Loucy (cell line): ENCODE data around the gene GRID1.

ENCODE experiments used
- H2AFZ ChIP-seq: fragments of 200-600 bp; sonication (generic); 2 replicates; pipeline ENCODE4 v1.6.0; 2016; ENCODE audit warnings: antibody characterized with exemption, mild to moderate bottlenecking, low read length, moderate library complexity
- H3F3A ChIP-seq: fragments of 200-600 bp; 2 replicates; pipeline ENCODE4 v1.6.0; 2016; ENCODE audit warnings: antibody characterized with exemption, low read depth, mild to moderate bottlenecking
- H3K27me3 ChIP-seq: fragments of 200-600 bp; sonication (generic); 2 replicates; pipeline ENCODE4 v1.6.1; 2014; ENCODE audit warnings: low read length, mild to moderate bottlenecking; ENCODE audit not compliant: insufficient read depth, poor library complexity, severe bottlenecking
- H3K36me3 ChIP-seq: fragments of 200-600 bp; sonication (generic); 2 replicates; pipeline ENCODE4 v1.6.1; 2016; ENCODE audit warnings: low read length; ENCODE audit not compliant: insufficient read depth
- H3K4me1 ChIP-seq: fragments of 200-600 bp; sonication (generic); 2 replicates; pipeline ENCODE4 v1.5.1; 2014; ENCODE audit warnings: low read length, mild to moderate bottlenecking; ENCODE audit not compliant: insufficient read depth, poor library complexity, severe bottlenecking
- H3K4me2 ChIP-seq: fragments of 200-600 bp; sonication (generic); 2 replicates; pipeline ENCODE4 v1.6.0; 2014; ENCODE audit warnings: antibody characterized with exemption, low read length, low read depth, mild to moderate bottlenecking; ENCODE audit not compliant: poor library complexity, severe bottlenecking
- H3K4me3 ChIP-seq: fragments of 200-600 bp; sonication (generic); 2 replicates; pipeline ENCODE4 v1.5.1; 2014; ENCODE audit warnings: low read length, mild to moderate bottlenecking, mixed read lengths; ENCODE audit not compliant: poor library complexity, severe bottlenecking
- H3K79me2 ChIP-seq: fragments of 200-600 bp; sonication (generic); 2 replicates; pipeline ENCODE4 v1.6.1; 2014; ENCODE audit warnings: low read length; ENCODE audit not compliant: insufficient read depth
- H3K9ac ChIP-seq: fragments of 200-600 bp; sonication (generic); 2 replicates; pipeline ENCODE4 v1.6.0; 2014; ENCODE audit warnings: mild to moderate bottlenecking, low read depth, low read length, moderate library complexity; ENCODE audit not compliant: poor library complexity, severe bottlenecking
- H3K9me2 ChIP-seq: fragments of 200-600 bp; sonication (generic); replicated peaks from 2 replicates; pipeline ENCODE4 v1.6.1; 2016; ENCODE audit warnings: low read depth, low read length, mixed read lengths
- H3K9me3 ChIP-seq: fragments of 200-600 bp; sonication (generic); 2 replicates; pipeline ENCODE4 v1.6.1; 2014; ENCODE audit warnings: mild to moderate bottlenecking, antibody characterized with exemption, low read length, low read depth; ENCODE audit not compliant: insufficient read depth
- H4K20me1 ChIP-seq: fragments of 200-600 bp; sonication (generic); 2 replicates; pipeline ENCODE4 v1.6.0; 2014; ENCODE audit warnings: antibody characterized with exemption, low read length, mild to moderate bottlenecking; ENCODE audit not compliant: insufficient read depth, poor library complexity, severe bottlenecking
- CTCF ChIP-seq: fragments of 200-600 bp; sonication (generic); conservative IDR thresholded peaks from 2 replicates; pipeline ENCODE4 v1.5.1; 2014; ENCODE audit warnings: mild to moderate bottlenecking, antibody characterized with exemption, low read length
- EZH2phosphoT487 ChIP-seq: fragments of 200-600 bp; IDR thresholded peaks from 2 replicates; pipeline ENCODE4 v1.6.1; 2018; ENCODE audit warnings: antibody characterized with exemption, mild to moderate bottlenecking, moderate library complexity, borderline replicate concordance

The GRID1 gene

GRCh38 chr10:85764108-85764507 lies 602.5 kb downstream of the GRID1 start:
- Histone ChIP-seq H3K36me3 (no peaks in the 10 kb centered on the region), H4K20me1 (no peaks in the 10 kb centered on the region), H3K9me3 (no peaks in the 10 kb centered on the region), H3K27me3 (no peaks in the 10 kb centered on the region), H3K79me2 (no peaks in the 10 kb centered on the region), H3K9me2 (no peaks in the 10 kb centered on the region), H3K9ac (no peak overlapping the region), H2AFZ (no peak overlapping the region), H3K4me1 (no peaks in the 10 kb centered on the region), H3F3A (no peaks in the 10 kb centered on the region), H3K4me3 (no peak overlapping the region), H3K4me2 (no peak overlapping the region)
- TF ChIP-seq CTCF, result no peak
- TF ChIP-seq EZH2phosphoT487, result no peak

- Histone ChIP-seq H3K36me3 (no peaks in the 10 kb centered on the region), H3K27me3 (no peaks in the 10 kb centered on the region), H3K9me2 (no peaks in the 10 kb centered on the region), H2AFZ (no peak overlapping the region), H3K9me3 (no peaks in the 10 kb centered on the region), H3K4me1 (no peaks in the 10 kb centered on the region), H3K79me2 (no peaks in the 10 kb centered on the region), H4K20me1 (no peaks in the 10 kb centered on the region), H3K4me3 (no peak overlapping the region), H3K4me2 (no peak overlapping the region), H3F3A (no peaks in the 10 kb centered on the region), H3K9ac (no peak overlapping the region)
- TF ChIP-seq EZH2phosphoT487 (no peak), CTCF (no peak)
These were observed 604.6 kb downstream of the GRID1 start for GRCh38 chr10:85761906-85762445.

GRCh38 chr10:85741626-85742300 lies 624.8 kb downstream of the GRID1 start:
- H3K4me2 ChIP-seq, result no peak overlapping the region
- H3K4me1 ChIP-seq, result no peaks in the 10 kb centered on the region
- H2AFZ ChIP-seq, result no peak overlapping the region
- no peaks in the 10 kb centered on the region for H3K27me3 ChIP-seq
- no peak overlapping the region for H3K4me3 ChIP-seq
- no peaks in the 10 kb centered on the region for H3K9me3 ChIP-seq
- H3K36me3 ChIP-seq, result no peaks in the 10 kb centered on the region
- H3F3A ChIP-seq, result no peaks in the 10 kb centered on the region
- no peak overlapping the region for H3K9ac ChIP-seq
- no peak for TF ChIP-seq CTCF
- no peak for TF ChIP-seq EZH2phosphoT487
- H4K20me1 ChIP-seq, result no peaks in the 10 kb centered on the region
- H3K79me2 ChIP-seq, result no peaks in the 10 kb centered on the region
- no peaks in the 10 kb centered on the region for H3K9me2 ChIP-seq
